HG03175 (cell line): ENCODE results near the gene ZER1.
A peak's percentile ranks its signal among the peaks of the same experiment; 100 is the strongest.
"Not testable (repeated sequence)": the region's sequence is repeated elsewhere in the genome, so short reads cannot be mapped to it uniquely, and the experiment has no call there.

Experiments
- ATAC-seq: cut with Tn5 transposase; IDR thresholded peaks from one replicate; pipeline ENCODE4 v1.9.1; 2021; ENCODE audit warnings: mild to moderate bottlenecking, moderate library complexity; ENCODE audit not compliant: unreplicated experiment

ZER1 gene

DNA sequence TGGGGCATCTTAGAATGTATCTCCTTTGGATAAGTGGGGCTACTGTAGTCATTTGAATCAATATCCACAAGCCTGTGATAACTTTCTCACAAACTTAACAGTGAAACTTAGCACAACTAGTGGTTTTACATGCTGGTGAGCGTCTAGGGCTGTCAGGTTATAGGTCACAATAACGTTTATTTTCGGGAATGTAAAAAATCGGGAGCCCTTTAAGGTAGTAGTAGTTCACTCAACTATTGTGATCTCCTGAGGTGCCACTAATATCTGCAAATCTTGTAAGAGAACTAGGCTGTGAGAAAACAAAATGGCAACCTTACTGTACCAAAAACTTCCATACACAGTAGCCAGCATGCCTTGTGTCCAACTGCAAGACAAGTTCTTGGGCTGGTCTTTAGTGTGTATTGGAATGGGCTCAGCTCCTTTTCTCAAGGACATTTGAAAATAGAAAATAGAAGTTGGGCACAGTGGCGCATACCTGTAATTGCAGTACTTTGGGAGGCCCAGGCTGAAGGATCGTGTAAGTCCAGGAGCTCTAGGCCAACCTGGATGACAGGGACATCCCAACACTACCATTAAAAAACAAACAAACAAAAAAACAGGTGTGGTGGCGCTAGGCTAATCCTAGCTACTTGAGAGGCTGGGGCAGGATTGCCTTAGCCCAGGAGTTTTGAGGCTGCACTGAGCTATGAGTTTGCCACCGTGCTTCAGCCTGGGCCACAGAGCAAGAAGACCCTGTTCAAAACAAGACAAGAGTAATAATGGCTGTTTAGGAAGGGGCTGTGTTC lies 74.6 kb downstream of the ZER1 start:
- ATAC-seq, result no peak

DNA sequence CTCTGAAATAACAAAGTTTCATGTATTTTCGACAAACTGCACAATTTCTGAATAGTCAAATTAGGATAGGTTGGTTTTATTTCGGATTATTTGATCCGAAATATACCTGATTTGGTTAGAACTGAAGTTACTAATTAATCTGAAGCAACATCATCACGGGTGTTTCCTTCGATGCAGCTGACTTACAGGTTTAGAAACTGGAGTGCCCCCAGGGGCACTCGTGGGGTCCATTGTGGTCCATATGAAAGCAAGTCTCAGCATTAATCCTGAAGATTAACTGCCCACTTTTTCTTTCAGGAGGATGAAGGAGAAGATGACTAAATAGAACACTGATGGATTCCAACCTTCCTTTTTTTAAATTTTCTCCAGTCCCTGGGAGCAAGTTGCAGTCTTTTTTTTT lies 77.4 kb downstream of the ZER1 start:
- no peak for ATAC-seq

DNA sequence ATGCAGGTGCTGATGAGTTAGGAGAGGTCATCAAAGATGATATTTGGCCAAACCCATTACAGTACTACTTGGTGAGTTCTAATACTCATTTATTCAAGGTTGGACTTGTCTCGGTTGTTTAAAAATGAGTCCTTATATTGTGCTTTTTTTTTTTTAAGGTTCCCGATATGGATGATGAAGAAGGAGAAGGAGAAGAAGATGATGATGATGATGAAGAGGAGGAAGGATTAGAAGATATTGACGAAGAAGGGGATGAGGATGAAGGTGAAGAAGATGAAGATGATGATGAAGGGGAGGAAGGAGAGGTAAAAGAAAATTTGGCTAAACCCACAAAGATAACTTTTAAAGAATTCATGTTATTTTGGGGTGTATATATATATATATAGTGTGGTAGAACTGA lies 78.0 kb downstream of the ZER1 start:
- ATAC-seq, result not testable (repeated sequence)

DNA sequence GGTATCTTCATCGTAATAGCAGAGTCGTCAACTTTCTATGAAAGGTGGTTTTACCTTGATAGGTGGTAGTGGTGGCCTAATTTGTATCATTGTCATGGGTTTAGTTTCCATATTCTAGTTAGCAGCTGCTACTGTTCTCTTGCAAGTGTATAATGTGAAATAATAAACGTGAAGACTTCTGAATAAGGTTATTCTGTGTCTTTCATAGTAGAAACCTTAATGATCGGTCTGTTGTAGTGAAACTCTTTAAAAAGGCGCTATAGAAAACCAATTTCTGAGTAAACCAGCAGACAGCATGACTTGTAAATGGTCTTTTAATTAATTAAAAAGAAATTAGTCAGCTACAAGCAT lies 81.1 kb downstream of the ZER1 start:
- no peak for ATAC-seq

DNA sequence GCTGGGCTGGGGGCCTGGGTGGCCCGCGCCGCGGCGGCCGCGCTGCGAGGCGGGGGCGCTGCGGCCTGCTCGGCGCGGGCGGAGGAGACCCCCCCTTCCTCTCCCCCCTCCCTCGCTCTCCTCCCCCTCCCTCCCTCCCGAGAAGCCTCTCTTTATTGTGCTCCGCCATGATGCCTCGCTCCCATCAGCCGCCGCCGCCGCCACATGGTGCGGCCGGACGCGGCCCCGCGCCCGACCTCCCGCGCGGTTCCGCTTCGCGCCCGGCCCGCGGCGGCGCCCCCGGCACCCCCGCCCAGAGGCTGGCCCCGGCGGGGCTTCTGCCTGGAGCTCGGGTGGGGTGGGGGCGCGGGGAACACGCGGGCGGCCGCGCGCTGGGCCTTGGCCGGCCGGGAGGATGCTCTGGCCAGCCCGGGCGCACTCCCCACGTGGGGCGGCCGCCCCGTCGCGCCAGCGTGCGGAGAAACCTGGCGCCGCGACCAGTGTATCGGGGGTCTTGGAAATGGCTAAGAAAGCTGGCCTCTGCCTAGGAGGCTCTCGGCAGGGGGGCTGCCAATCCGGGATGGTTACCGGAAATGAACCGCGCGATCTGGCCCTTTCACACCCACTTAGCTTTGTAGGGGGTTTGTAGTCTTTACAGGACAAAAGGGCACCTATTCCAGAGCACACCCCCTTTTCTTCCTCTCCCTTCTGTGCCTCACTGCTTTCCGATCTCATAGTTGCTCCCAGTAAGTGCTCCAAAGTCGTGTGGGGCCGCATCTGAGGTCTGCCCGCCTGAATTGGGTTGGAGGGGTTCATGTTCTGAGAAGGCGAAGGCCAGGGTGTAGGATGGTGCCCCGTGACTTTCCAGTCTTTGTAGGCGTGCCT lies 81.7 kb downstream of the ZER1 start:
- ATAC-seq, result no peak

DNA sequence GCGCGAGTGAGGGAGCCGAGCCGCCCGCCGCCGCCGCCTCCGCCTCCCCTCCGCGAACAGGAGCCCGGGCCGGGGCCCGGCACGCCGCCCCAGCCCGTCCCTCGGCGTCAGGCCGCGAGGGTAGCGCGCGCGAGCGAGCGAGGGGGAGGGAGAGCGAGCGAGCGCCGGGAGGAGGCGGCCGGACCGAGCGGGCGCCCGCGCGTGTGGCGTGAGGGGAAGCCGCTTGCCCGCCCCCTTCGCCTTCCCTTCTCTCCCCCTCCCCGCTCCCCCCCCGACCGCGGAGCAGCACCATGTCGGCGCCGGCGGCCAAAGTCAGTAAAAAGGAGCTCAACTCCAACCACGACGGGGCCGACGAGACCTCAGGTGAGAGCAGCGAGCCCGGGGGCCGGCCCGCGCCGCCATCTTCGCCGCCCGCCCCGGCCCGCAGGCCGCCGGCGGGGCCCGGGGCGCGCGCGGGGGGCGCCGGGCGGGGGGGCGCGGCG lies 82.4 kb downstream of the ZER1 start:
- ATAC-seq, result no peak

DNA sequence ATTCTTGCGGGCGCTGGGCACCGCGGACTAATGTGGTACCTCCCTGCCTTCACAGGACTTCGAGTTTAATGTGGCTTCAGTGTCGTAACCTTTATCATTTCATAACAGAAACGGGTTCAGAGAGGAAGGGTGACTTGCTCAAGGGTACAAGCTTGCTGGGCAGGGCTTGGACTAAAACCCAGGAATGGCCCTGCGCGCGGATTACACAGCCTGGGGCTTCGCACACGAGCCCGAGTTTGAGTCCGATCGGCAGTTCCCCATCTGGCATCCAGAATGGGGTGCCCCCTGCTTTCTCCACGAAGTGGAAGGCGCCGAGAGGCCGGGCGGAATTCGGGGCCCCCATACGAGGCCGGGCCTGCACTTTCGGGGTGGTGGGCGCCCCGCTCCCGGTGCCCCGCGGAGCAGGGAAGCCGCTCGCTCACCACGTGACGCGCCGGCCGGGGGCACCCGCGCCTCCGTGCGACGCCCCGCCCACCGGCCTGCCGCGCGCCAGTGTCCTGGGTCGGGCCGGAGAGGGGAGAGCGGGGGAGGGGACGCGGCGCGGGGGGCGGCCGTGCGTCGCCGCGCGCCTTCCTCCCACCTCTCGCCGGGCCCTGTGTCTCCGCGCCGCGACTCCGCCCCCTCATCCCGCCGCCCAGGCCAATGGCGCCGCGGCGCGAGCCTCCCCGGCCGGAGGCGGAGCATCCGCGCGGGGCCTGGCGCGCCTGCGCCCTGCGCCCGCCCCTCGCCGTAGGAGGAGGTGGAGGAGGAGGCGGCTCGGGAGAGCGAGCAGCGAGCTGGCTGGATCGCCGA lies 83.0 kb downstream of the ZER1 start, which contains the start of gene SET:
Gene SET (plus strand): TSS at position 722 of the 792 bp plus-strand sequence. CDS start 361 bp downstream, outside the sequence.
- peak; percentile 70 for ATAC-seq

DNA sequence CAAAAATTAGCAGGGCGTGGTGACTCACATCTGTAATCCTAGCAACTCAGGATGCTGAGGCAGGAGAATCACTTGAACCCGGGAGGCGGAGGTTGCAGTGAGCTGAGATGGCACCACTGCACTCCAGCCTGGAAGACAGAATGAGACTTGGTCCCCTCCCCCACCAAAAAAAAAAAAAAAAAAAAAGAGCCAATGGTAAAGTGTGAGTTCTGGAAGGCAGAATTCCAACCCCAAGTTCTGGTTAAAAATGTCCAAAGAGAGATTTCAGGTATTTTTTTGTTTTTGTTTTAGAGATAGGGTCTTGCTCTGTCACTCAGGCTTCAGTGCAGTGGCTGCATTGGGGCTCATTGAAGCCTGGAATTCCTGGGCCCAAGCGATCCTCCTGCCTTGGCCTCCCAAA lies 84.3 kb downstream of the ZER1 start:
- ATAC-seq, result no peak

DNA sequence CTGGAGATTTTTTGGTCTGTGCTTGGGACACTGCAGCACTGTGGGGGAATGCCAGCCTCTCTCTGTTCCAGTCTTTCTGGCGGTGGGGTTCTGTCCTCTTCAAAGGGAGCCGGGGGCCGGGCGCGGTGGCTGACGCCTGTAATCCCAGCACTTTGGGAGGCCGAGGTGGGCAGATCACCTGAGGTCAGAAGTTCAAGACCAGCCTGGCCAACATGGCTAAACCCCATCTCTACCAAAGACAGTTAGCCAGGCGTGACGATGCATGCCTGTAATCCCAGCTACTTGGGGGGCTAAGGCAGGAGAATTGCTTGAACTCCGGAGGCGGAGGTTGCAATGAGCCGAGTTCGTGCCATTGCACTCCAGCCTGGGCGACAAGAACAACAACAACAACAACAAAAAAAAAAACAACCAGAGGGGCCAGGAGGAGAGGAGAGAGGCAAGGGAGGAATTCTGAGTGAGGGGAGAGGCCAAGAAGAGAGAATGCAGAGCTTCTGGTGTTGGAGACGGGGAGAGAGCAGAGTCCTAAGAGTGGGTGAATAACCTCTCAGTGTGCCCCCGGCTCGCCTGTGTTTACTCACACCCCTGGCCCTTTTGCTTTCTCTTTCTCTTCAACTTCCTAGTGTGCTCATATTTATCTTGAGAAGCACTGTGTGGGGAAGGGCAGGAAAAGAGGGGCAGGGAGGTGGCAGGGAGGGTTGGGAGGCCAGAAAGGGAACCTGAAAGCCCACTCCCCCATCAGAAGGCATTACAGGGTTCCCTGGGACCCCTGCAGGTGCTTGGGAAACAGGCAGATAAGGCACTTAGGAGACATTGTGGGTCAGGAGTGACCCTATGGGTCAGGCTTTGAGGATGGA lies 85.9 kb downstream of the ZER1 start:
- ATAC-seq, result no peak

DNA sequence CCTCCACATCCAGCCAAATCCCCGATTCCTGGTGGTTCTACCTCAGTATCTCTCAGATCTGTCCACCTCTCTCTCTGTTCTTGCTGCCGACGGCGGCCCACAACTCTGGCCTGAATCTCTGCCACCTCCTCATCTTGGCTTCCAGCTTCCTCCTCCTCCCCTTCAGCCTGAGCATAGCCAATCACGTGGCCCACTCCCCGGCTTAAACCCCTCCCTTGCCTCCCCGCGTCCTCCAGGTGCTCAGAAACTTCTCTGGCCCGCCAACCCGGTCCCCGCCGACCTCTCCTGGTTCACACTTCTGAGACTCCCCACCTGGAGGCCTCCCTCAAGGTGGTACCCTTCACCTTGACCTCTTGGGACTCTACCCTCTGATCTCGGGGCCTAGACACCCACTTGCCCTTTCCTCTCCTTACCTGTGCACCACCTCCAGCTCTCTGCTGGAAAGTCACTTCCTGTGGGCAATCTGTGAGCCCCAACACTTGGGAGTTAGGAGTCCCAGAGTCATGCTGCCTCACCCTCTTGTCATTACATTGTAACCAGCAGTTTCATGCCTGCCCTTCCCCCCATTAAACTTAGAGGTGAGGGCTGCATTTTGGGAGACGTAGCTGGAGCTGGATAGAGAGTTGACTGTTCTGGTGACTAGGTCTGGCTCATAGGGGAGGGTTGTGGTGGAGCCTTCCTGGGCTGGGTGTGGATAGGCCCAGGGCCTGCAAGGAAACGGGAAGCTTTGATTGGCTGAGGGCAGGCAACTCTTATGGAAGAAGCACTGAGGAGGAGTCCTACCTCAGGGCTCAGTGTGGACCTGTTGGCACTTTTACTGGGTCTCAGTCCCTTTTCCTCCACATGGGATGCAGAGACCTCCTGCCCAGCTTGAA lies 87.2 kb downstream of the ZER1 start:
- peak; percentile 37 for ATAC-seq

DNA sequence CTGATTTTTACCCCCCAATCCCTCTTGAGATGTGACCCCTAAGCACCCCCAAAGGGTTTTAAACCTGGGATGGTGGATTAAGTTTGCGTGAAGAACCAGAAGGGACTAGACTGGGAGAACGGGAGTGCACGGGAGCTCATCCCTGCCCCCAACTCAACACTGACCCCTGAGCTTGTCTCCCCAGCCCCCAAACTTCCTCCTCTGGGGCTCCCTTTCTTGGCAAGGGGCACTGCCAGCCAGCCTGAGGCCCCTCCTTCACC lies 87.7 kb downstream of the ZER1 start:
- peak; percentile 1 for ATAC-seq

DNA sequence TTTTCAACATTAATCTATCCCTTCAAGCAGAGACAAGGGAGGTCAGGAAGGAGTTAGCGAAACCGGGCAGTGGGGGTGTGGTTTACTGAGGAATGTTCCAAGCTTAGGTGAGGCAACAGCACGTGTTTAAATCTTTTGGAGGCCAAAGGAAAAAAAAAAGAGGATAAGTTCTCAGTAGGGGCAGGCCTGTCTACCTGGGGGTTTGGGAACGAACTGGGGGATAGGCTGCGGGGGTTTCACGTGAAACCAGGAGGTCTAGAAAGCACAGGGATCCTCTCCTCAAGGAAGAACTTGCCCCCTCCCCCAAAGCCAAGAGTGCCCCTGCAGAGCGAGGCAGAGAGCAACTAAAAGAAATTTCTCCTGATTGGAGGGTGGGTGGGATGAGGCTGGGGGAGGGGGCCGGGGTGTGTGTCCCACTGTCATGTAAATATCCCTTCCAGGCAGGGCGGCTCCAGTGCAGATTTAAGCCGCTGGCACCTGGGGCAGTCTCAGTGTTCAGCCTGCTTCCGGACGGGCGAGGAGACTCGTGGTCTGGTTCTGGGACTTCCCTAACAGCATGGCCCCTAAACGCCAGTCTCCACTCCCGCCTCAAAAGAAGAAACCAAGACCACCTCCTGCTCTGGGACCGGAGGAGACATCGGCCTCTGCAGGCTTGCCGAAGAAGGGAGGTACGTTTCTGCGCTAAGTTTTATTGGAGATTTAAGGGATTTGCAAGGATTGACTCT lies 88.2 kb downstream of the ZER1 start:
- peak; percentile 36 for ATAC-seq
